Activated CD4-positive, alpha-beta T cell treated with anti-CD3 and anti-CD28 coated beads, Interleukin-2, amount 50 U/mL, for 24 hours (primary cell): ENCODE measurements around the gene AKR7A3.

Experiments used
- DNase-seq, 2 donors: peaks; one replicate each; pipeline ENCODE4 v3.0.0-alpha.2; 2020; ENCODE audit warnings: low read depth in 1 of 2, low spot score in 1 of 2

Gene AKR7A3

GRCh38 chr1:19288324-19289241, at the start of gene AKR7A3:
Gene AKR7A3, minus strand, starts transcription at chr1:19288770. Its CDS starts 61 bp downstream, at chr1:19288709.
- DNase-seq, result peak; percentile 26 to 30

GRCh38 chr1:19338323-19338762, 49.8 kb upstream of the AKR7A3 start:
- DNase-seq, result no peak

GRCh38 chr1:19337289-19337688, 48.7 kb upstream of the AKR7A3 start:
- DNase-seq, result no peak

- DNase-seq, result peak; percentile 16 to 59
Measured at GRCh38 chr1:19336543-19336942, 48.0 kb upstream of the AKR7A3 start.

- DNase-seq, result no peak
Measured at GRCh38 chr1:19333587-19334354, 45.2 kb upstream of the AKR7A3 start.

GRCh38 chr1:19332832-19333231, 44.3 kb upstream of the AKR7A3 start:
- no peak for DNase-seq

- no peak for DNase-seq
Measured at GRCh38 chr1:19331262-19331878, 42.8 kb upstream of the AKR7A3 start.

GRCh38 chr1:19330449-19331135, 42.0 kb upstream of the AKR7A3 start:
- no peak for DNase-seq

GRCh38 chr1:19329611-19330010, 41.0 kb upstream of the AKR7A3 start:
- DNase-seq, result no peak

GRCh38 chr1:19329188-19329587, 40.6 kb upstream of the AKR7A3 start:
- DNase-seq, result no peak

- no peak for DNase-seq
Measured at GRCh38 chr1:19328486-19328885, 39.9 kb upstream of the AKR7A3 start.

GRCh38 chr1:19327736-19328135, 39.2 kb upstream of the AKR7A3 start:
- no peak for DNase-seq

GRCh38 chr1:19327301-19327700, 38.7 kb upstream of the AKR7A3 start:
- no peak for DNase-seq

- no peak for DNase-seq
Measured at GRCh38 chr1:19326748-19327065, 38.1 kb upstream of the AKR7A3 start.

- DNase-seq, result no peak
Measured at GRCh38 chr1:19325958-19326747, 37.6 kb upstream of the AKR7A3 start.

GRCh38 chr1:19325368-19325957, 36.9 kb upstream of the AKR7A3 start:
- no peak for DNase-seq

GRCh38 chr1:19324665-19324990, 36.1 kb upstream of the AKR7A3 start:
- DNase-seq, result no peak

- no peak for DNase-seq
Measured at GRCh38 chr1:19323987-19324664, 35.6 kb upstream of the AKR7A3 start.

GRCh38 chr1:19322481-19322880, 33.9 kb upstream of the AKR7A3 start:
- no peak for DNase-seq

- no peak for DNase-seq
Measured at GRCh38 chr1:19321071-19321470, 32.5 kb upstream of the AKR7A3 start.
